KG1 (cell line): ENCODE data around the gene PNLIPRP2.

Experiments
- DNase-seq: peaks from one replicate; lab custom pipeline; 2025; lab: John Stamatoyannopoulos, UW

The PNLIPRP2 gene

DNA sequence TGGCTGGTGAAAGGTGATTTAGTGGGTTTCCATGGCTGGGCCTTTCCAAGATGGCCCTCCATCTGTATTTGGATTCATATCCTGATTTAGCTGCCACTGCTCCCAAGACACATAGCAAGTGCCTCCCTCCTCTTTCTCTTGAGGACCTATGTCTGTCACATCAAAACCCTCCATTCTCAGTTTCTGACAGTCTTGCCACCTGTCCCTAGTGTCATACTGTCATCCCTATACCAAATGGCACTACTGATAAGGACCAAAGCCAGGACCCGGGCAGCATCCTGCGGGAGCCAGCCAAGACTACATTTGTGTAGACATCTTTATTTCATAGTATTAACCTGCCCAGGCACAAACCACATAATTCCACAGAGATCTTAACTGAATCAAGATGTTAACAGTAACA lies 34.8 kb downstream of the PNLIPRP2 start:
- no peak for DNase-seq

DNA sequence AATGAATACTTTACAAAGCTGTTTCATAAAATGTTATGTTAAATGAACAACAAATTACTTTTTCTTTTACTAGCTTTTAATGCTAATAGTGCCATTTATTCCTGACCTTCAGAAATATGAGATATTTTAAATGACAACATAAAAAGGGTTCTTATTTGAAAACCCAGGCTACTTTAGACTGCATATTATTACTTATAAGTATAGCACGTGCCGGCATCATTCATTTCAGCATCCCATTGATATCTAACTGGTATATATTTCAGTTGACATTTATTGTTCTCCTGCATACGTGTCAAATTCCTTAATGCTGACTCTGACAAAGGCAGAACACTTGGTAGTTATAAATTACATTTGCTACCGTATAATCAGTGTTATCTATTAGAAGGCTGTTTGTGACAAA lies 35.3 kb downstream of the PNLIPRP2 start:
- no peak for DNase-seq

DNA sequence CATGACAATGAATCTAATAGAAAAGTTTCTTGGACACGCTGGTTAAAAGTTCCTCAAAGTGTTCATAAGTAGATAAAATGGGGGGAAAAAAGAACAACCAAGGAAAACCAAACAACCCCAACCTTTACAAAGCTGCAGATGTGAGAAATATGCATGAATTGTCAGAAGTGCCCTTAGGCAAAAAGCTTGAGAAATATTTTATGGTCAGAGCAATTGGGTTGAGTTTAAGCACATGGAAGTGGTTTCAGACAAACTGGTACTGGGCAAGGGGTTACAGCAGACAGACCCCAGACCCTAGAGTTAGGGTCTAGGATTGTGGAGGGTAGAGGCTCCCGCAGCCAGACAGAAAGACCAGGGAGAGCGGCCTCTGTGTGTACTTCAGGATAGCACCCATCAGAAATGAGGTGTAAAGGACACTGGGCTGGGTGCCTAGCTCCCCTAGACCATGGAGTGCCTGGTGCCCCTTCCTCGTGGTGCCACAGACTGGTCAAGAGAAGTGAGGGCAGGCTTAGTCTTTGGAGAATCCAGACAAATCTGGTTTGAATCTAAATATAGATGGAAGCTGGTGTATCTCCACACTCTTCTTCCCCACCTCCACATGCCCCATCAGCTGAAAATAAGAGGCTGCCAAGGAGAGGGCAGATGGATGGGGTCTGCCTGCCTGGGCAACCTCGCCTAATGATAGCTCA lies 37.3 kb downstream of the PNLIPRP2 start:
- no peak for DNase-seq

DNA sequence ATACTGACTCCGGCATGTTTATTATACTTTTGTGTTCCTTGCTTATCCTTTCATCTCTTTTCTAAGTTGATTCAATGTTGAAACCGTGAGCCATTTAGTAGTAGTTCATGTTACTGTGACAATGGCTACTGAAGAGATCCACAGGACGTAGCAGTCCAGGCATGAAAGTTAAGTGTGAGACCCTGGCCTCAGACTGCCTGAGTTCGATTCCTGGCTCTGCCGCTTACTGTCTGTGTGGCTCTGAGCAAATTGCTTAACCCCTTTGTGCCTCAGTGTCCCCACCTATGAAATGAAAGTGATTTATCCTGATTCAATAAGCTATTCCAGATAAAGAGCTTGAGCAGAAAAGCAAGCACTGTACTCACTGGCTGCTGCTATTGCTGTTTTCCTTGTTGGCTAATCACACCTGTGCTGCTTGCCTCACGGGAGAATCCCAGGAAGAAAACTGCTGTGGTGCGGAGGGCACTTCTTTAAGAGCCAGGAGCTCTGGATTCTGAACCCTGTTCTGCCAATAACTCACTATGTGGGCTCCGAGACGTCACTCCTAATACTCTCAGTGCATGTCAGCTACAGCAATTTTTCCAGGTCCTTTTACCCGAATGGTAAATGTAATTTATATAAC lies 38.4 kb downstream of the PNLIPRP2 start:
- no peak for DNase-seq

DNA sequence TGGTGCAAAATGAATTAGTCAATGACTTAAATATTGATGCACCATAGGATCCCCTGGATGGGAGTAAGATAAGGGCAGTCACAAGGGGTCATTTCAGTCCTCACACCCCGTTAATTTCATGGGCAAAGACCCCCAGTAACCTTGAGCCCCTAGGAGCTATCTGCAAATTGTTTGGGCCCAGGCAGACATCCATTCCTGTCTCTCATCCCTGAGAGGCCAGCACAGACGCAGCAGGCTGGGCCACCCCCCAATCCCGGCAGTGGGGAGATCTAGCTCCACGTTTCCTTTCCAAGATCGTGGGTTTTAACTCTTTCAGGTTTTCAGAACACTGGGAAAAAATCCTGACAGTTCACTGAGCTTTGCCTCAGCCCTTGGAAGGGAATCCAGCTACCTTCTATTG lies 40.1 kb downstream of the PNLIPRP2 start:
- DNase-seq, result no peak

DNA sequence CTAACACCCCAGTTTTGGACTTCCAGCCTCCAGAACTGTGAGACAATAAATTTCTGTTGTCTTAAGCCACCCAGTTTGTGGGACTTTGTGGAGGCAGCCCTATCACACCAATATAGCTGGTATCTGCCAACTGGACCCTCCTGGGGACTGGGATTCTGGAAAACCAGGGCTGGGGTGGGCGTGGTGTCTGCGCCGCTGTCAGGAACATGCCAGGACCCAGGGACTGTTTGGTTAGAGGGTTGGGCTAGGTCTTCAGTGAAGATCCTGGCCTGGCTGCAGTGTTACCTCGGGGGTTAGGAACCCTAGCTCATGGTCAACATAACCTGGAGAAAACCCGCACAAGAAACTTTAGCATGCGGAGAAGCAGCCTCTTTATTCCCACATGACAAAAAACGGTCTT lies 42.6 kb downstream of the PNLIPRP2 start:
- DNase-seq, result no peak

DNA sequence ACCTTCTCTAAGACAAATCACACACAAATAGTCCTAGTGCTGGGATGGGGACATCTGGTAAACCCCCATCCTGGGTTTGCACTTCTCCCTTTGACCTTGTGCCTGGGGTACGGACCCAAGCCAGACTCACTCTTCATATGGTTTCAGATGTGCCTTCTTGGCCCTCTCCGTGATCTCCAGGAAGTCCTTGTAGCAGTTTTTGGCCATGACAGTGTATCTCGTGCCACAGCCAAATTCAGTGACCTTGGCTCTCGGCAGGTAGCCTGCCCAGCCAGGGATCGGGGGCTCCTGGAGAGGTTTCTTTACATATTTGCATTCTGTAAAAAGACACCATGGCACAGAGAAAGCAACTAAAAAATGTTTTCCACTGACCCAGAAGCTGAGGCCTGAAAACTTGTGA lies 43.9 kb downstream of the PNLIPRP2 start:
- no peak for DNase-seq

DNA sequence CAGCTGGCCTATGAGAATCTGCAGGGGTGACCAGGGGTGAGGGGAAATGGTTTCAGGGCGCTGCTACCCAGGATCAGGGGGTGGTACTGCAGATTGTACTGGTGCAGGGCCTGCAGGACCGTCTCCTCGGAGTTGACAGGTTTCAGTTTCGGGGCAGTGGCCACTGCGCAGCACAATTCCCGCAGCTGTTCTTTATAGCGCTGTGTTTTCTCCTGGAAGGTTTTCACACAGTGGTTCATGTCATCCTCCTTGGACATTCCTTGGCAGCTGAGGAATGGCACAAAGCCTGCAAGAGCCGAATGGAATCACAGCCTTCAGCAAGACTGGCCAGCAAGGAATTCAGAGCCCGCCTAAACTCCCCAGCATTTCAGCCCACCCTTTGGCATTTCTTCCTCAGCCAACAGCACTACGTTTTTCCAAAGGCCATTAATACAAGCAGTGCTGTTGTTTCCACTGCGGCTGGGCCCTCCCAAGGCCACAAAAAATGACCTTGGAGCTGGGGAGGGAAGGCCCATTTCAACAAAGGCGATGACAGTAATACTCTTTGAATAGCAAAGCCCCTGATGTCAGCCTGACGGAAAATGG lies 44.9 kb downstream of the PNLIPRP2 start:
- no peak for DNase-seq

DNA sequence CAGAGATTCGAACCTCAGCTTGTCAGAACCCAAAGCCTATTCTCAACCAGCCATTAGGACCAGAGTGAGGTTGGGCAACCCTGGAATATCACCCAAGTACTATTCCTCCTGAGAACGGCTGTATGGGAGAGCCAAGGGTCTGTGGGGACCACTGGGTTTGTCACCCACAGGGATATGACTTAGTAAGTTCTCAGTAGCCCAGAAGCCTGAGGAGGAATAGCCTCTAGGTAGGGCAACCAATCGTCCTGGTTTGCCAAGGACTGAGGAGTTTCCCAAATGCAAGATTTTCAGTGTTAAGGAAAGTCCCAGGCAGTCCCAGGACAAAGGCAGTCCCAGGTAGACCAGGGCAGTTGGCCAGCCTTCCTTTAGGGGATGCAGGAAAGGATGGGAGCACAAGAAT lies 46.7 kb downstream of the PNLIPRP2 start:
- no peak for DNase-seq

DNA sequence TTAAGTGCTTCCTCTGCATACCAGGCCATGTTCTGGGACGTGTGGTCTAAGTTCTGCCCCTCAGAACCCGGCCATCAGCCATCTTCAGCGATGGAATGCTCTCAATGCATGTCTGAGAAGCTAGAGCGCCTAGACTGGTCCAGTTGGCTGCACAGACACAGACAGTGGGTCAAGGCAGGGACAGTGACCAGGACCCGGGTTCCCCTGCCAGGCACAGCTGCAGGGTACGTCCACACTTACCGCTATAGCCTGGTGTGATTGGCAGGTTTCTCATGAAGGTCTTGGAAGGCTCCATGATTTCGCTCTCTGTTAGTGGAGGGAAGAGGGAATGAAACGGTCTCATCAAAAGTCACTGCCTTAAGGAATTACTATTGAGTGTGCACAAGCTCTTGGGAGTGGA lies 47.3 kb downstream of the PNLIPRP2 start:
- no peak for DNase-seq

DNA sequence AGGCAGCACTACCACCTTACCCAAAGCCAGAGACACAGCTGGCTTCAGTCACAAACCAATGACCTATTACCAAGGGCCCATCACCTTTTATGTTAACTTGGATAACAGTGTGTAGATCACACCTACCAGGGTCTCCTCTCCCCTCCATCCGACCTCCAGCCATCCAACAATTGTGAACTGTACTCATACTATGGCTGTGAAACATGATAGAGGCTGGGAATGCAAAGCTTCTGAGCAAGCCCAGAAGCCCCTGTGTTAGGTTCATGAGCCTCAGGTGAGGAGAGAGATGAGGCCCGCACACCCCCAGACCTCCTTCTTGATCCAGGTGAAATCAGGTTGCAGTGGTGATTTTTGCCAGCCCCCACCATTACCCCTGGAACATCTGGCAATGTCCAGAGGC lies 47.7 kb downstream of the PNLIPRP2 start:
- DNase-seq, result no peak

DNA sequence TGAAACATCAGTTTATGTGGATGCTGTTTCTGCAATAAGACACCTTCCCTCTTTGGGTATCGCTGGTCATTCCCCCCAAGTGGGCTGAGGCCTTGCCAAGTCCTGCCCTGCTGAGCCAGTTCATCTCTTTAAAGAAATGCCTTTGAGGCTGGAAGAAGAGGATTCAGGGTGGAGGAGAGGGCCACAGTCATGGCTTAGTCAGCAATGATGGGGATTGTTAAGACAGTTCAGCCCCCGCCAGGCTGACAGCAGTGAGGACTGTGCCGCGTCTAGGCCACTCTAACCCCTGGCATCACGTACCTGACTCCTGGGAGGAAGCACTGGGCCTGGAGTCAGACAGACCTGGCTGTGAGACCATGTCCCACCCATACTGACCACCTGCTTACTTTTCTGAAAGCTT lies 48.3 kb downstream of the PNLIPRP2 start:
- no peak for DNase-seq

DNA sequence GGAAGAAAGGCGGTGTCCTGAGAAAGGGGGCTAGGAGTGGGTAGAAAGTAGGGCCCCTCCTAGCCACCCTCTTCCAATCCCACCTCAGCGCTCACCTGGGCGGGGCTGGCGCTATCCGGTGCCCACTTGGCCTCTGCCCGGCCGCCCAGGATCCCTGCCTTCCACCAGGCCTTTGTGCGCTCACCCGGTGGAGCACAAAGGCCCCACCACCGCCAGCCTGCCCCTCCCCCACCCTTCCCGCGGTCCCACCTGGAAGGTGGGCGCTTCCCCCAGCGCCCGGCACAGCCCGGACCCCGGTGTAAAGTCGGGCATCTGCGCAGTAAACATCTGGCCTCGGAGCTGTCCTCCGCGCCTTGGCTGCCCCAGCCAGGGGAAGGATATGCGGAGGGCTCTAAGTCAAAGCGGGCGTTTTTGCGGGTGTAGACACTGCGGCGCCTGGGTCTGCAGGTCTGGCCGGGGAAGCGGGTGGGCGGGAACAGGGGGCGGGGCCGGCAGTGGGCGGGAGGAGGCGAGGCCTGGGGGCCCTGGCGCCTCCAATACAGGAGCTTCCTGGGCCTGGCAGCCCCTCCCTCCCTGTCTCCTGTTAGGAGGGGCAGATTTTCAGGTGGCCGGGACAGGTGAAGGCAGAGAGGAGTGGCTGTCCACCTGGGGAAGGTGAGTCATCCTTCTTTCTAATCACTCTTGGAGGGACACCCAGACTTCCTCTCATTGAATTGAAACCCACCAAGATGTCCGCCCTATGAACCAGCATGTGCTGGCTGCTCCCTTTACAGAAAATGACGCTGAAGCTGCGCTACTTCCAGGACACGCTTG lies 49.3 kb downstream of the PNLIPRP2 start:
- DNase-seq, result no peak

DNA sequence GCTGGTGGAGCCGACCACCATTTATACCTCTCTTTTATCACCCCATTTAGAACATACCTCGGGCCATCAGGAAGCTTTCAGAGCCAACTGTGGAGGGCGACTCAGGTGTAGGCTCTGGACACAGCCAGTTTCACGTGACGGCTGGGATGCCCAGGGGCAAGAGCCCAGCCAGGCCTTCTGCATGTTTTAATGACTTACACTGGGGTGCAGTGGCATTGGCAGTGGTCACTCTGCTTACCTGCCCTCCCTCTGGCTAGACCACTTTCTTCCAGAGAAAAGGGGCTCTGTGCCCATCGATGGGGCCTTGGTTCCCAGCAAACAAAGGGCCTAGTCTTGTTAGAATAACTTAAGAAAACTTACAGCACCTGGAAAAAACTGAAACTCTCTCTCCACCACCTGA lies 50.0 kb downstream of the PNLIPRP2 start:
- DNase-seq, result no peak

DNA sequence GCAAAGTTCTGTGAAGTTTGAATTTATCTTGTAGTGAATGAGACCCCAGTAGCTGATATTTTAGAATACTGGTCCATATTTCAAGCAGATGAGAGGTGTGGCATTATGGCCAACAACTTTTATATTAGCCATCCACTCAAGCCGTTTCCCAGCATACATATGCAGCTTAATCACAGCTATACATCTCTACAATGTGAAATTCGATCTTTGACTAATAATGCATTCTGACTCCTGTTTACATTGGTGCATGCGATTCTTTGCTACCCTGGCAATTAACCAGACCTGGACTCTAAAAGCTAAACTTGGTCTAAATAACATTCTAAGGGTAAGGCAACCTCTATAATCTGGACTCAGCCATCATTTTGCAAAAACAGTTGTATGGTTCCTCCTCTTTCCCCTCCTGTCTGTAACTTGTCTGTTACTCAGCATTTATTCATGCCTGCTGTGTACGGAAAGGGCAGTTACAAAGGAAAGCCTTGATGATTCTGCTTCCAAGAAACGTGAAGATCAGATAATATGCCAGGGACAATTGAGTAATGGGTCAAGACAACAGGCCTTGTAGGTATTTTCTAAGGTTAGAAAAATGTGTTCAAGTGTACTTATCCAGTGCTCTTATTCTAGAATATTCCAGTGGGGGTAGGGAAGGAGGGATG lies 50.6 kb downstream of the PNLIPRP2 start:
- DNase-seq, result no peak

DNA sequence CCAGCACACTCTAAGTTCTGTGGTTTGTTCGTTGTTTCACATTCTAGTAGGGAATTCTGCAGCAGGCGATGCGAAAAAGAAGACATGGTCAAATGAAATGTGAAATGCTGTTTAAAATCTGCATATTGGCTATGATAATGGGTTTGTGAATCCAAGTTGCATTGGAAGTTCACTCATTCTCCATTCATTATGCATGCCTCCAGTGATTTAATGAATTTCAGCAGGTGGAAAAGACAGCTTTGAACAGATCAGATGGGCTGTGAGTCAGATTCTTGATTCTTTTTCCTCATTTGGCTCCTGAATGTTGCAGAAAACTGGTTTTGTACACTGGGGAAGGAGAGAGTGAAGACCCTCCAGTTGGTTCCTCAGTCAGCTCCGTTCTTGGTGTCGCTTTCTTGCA lies 52.1 kb downstream of the PNLIPRP2 start:
- no peak for DNase-seq

DNA sequence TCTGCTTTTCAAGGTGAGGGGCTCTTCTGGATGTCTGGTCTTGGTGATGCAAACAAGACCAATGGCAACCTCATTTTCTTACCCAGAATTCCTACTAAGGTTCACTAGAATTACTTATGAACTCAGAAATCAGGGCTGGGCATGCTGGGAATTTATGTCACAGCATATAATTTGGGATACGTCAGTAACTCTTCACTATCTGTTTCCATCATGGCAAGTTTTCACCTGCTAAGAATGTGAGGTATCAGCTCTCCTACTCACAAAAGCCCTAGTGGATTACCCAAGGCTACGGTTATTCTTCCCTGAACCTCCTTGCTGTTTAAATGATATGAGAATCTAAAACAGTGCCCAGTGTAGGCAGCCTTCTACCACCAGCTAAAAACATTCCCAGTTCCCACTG lies 53.1 kb downstream of the PNLIPRP2 start:
- DNase-seq, result no peak

DNA sequence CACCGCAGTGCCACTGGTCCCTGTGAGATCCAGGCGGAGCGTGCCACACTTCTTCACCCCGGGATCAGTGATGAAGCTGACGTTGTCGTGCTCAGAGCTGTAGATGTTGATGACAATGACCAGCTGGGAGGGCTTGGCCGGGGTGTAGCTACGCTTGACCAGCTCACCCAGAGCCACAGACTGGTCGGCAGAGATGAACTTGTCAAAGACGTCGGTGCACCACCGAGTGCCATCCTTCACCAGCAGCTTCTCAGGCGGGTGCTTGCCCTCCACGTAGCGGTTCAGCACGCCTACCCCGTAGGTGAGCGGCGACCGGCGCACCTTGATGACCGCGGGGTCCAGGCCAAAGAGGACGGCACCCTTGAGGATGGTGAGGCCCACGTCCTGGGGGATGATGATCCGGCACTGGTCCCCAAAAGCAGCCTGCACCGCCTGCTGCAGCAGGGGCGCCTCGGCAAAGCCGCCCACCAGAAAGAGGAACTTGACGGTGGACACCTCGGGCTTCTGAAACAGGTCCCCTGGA lies 54.2 kb downstream of the PNLIPRP2 start:
- no peak for DNase-seq

DNA sequence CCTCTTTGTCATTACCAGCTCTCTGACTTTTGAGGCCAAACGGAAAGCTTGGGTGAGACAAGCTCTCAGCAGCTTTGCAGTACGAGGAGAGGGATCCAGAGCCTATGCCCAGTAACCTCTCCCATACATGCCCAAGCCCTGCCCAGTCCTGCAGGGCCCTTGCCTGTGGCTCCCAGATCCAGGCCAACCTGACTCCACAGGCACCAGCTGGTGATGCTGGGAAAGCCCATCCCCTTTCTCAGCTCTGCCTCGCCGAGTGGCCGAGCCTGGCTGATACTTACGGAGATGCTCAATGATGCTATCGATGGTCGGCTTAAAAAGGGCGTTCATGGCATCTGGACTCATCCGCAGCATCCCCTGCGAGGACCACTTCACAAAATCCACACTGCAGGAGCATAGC lies 55.4 kb downstream of the PNLIPRP2 start:
- DNase-seq, result no peak

DNA sequence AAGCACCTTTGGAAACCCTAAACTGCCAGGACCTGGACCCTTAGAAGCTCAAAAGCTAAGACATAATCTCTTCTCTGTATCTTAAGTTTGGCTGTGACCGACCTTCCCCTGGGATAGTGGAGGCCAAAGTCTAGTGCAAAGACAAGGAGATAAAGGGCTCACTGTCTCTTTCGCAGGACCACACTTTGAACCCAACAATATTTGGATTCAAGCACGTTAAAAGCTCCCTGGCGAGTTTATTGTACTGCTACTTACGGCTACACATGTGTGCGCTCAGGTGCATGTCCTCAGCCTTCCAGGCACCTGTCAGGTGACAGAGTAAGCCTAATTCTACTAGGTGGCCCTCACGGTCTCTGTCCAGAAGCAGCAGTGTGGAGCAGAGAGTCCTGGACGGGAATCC lies 55.9 kb downstream of the PNLIPRP2 start:
- no peak for DNase-seq

DNA sequence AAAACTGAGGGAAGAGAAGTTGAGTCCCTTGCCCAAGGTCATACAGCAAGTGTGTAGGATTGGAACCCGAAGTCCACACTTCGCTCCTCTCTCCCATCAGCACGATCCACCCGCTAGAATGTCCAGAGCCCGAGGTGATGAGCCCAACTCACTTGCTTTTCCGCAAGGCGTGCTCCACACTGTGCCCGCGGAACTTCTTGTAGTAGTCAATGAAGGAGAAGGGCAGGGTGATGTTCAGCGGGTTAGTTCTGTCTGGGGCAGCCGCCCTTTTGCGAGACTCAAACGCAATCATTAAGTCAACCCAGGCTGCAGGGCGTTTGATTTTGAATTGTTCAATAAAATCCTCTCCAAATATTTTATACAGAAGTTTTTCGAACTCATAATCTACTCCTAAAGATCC lies 58.6 kb downstream of the PNLIPRP2 start:
- DNase-seq, result no peak

DNA sequence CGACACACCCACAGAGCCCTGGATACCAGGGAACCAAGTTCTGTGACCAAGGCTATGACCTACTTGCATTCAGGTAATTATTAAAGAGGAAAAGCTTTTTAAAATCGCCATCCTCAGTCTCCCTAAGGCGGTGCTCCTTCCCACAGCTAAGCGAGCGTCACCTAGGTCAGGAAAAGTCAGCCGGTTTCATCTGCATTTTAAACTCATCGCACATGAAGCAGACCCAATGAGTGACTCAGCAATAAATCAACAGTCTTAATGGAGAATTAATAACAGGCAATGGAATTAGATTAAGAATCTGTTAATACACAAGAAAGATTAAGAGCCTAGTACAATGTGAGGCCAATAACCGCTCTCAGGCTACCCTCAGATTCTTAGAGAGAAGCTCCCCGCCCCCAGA lies 62.4 kb downstream of the PNLIPRP2 start:
- no peak for DNase-seq
